Astrocyte (in vitro differentiated cells and primary cell): Measurements from ENCODE around the gene ALDOA. TPM values are rescaled to one million over a fixed set of nuclear protein-coding genes. Genes with fewer than 3 reads are reported as not detected.

Source experiments
- DNase-seq: peaks from one replicate; pipeline ENCODE4 v3.0.0-alpha.2; 2010; ENCODE audit warnings: low read depth
- FAIRE-seq: peaks from 2 replicates; lab custom pipeline; 2011; peaks lifted over from hg19 to GRCh38; lab: Jason Lieb, UNC
- H2AFZ ChIP-seq: 2 replicates; pipeline ENCODE4 v1.6.0; 2012; ENCODE audit warnings: low read depth, low read length, inconsistent platforms
- H3K27ac ChIP-seq: 2 replicates; pipeline ENCODE4 v1.5.1; 2011; ENCODE audit warnings: low read depth, low read length, inconsistent platforms
- H3K27me3 ChIP-seq: 2 replicates; pipeline ENCODE4 v1.6.0; 2011; ENCODE audit warnings: low read length, inconsistent platforms; ENCODE audit not compliant: insufficient read depth
- H3K36me3 ChIP-seq: 2 replicates; pipeline ENCODE4 v1.5.1; 2011; ENCODE audit warnings: low read length, inconsistent platforms; ENCODE audit not compliant: insufficient read depth
- H3K4me1 ChIP-seq: 2 replicates; pipeline ENCODE4 v1.5.1; 2011; ENCODE audit warnings: low read length, inconsistent platforms; ENCODE audit not compliant: insufficient read depth
- H3K4me2 ChIP-seq: 2 replicates; pipeline ENCODE4 v1.6.0; 2012; ENCODE audit warnings: low read length, inconsistent platforms
- H3K4me3 ChIP-seq: 2 replicates; pipeline ENCODE4 v1.5.1; 2011; ENCODE audit warnings: low read depth, mild to moderate bottlenecking, low read length, inconsistent platforms; ENCODE audit not compliant: insufficient read depth
- H3K79me2 ChIP-seq: 2 replicates; pipeline ENCODE4 v1.6.0; 2012; ENCODE audit warnings: mild to moderate bottlenecking, low read length, inconsistent platforms; ENCODE audit not compliant: insufficient read depth
- H3K9ac ChIP-seq: 2 replicates; pipeline ENCODE4 v1.6.0; 2012; ENCODE audit warnings: mild to moderate bottlenecking, low read length, inconsistent platforms
- H3K9me3 ChIP-seq: 2 replicates; pipeline ENCODE4 v1.5.1; 2012; ENCODE audit warnings: low read depth, mild to moderate bottlenecking, low read length, inconsistent platforms; ENCODE audit not compliant: insufficient read depth
- H4K20me1 ChIP-seq: 2 replicates; pipeline ENCODE4 v1.6.0; 2012; ENCODE audit warnings: low read length, inconsistent platforms; ENCODE audit not compliant: insufficient read depth
- H3K27ac Mint-ChIP-seq: one replicate; pipeline ENCODE4 v1.8.0; 2021; ENCODE audit warnings: mild to moderate bottlenecking, mixed read lengths; ENCODE audit not compliant: unreplicated experiment
- H3K27me3 Mint-ChIP-seq: one replicate; pipeline ENCODE4 v1.8.0; 2021; ENCODE audit warnings: low read depth, mixed read lengths; ENCODE audit not compliant: unreplicated experiment
- H3K36me3 Mint-ChIP-seq: one replicate; pipeline ENCODE4 v1.8.0; 2021; ENCODE audit warnings: low read depth, mixed read lengths; ENCODE audit not compliant: unreplicated experiment
- H3K4me1 Mint-ChIP-seq: one replicate; pipeline ENCODE4 v1.8.0; 2021; ENCODE audit warnings: low read depth, mixed read lengths; ENCODE audit not compliant: unreplicated experiment
- H3K4me3 Mint-ChIP-seq: one replicate; pipeline ENCODE4 v1.8.0; 2021; ENCODE audit warnings: mild to moderate bottlenecking, moderate library complexity, mixed read lengths; ENCODE audit not compliant: unreplicated experiment
- H3K9me3 Mint-ChIP-seq: one replicate; pipeline ENCODE4 v1.8.0; 2021; ENCODE audit warnings: mild to moderate bottlenecking, mixed read lengths; ENCODE audit not compliant: unreplicated experiment
- CTCF ChIP-seq: IDR thresholded peaks from 2 replicates; pipeline ENCODE4 v1.5.1; 2011; ENCODE audit warnings: low read depth, mild to moderate bottlenecking, inconsistent platforms, low read length, moderate library complexity; ENCODE audit not compliant: insufficient read depth
- EZH2 ChIP-seq: IDR thresholded peaks from 2 replicates; pipeline ENCODE4 v1.6.1; 2012; ENCODE audit warnings: mild to moderate bottlenecking, low read length, inconsistent platforms; ENCODE audit not compliant: insufficient read depth
- total RNA-seq: library from RNA; stranded (reverse); gene quantifications from 2 replicates; pipeline ENCODE4 v1.2.1, GENCODE V29; 2021

ALDOA gene
- total RNA-seq, 1 donor from 2014 or later, result 1,795 TPM

- no peaks in the 10 kb centered on the region for H3K27me3 ChIP-seq
- DNase-seq (no peak), FAIRE-seq (no peak)
- H3K27ac ChIP-seq, result peak overlapping the region; percentile 93
- Mint-ChIP-seq H3K9me3 (no peaks in the 10 kb centered on the region), H3K4me1 (peaks cover 16% of the 10 kb centered on the region), H3K27ac (peak overlapping the region; percentile 77), H3K27me3 (no peaks in the 10 kb centered on the region), H3K4me3 (peak overlapping the region; percentile 98), H3K36me3 (peaks cover 24% of the 10 kb centered on the region)
- no peaks in the 10 kb centered on the region for H3K9me3 ChIP-seq
- peaks cover 34% of the 10 kb centered on the region for H3K79me2 ChIP-seq
- peaks cover 32% of the 10 kb centered on the region for H4K20me1 ChIP-seq
- H3K36me3 ChIP-seq, result peaks cover 20% of the 10 kb centered on the region
- H3K4me1 ChIP-seq, result peaks cover 42% of the 10 kb centered on the region
- H3K9ac ChIP-seq, result peak overlapping the region; percentile 88
- H2AFZ ChIP-seq, result peak overlapping the region; percentile 89
- peak overlapping the region; percentile 65 for H3K4me3 ChIP-seq
- TF ChIP-seq CTCF (no peak), EZH2 (no peak)
- H3K4me2 ChIP-seq, result peak overlapping the region; percentile 92
Observed at GRCh38 chr16:30063893-30064728, 1.4 kb upstream of the ALDOA start.

- FAIRE-seq, result no peak
- Mint-ChIP-seq H3K27ac (peak overlapping the region; percentile 93), H3K9me3 (no peaks in the 10 kb centered on the region), H3K4me3 (peak overlapping the region; percentile 98), H3K27me3 (no peaks in the 10 kb centered on the region), H3K4me1 (peaks cover 21% of the 10 kb centered on the region), H3K36me3 (peaks cover 30% of the 10 kb centered on the region)
- Histone ChIP-seq H3K9ac (peak overlapping the region; percentile 88), H3K27ac (peak overlapping the region; percentile 93), H4K20me1 (peaks cover 38% of the 10 kb centered on the region), H3K4me2 (peak overlapping the region; percentile 92), H3K4me1 (peaks cover 48% of the 10 kb centered on the region), H3K9me3 (no peaks in the 10 kb centered on the region), H2AFZ (peak overlapping the region; percentile 89), H3K36me3 (peaks cover 26% of the 10 kb centered on the region), H3K4me3 (peak overlapping the region; percentile 65), H3K79me2 (peaks cover 40% of the 10 kb centered on the region), H3K27me3 (no peaks in the 10 kb centered on the region)
- DNase-seq, result no peak
- TF ChIP-seq CTCF (no peak), EZH2 (no peak)
Observed at GRCh38 chr16:30064729-30065101, 845 bp upstream of the ALDOA start.
